Breast epithelium (tissue), 4 donors: Measurements from ENCODE around the gene TPPP. TPM values are rescaled to one million over a fixed set of nuclear protein-coding genes. Genes with fewer than 3 reads are reported as not detected.

ENCODE experiments used
- DNase-seq, 2 donors: peaks; one replicate each; pipeline ENCODE4 v3.0.0-alpha.2; 2019; ENCODE audit warnings: low spot score in 2 of 2
- H3K27ac ChIP-seq, 2 donors: fragments of 200-600 bp; sonication (generic) in 1 of 2; one replicate each; pipeline ENCODE4 v1.5.1; 2016 to 2019; ENCODE audit warnings: mild to moderate bottlenecking in 1 of 2
- H3K27me3 ChIP-seq, 2 donors: fragments of 200-600 bp; sonication (generic) in 1 of 2; one replicate each; pipeline versions ENCODE4 v1.5.1 to v1.6.0; 2017 to 2019; ENCODE audit warnings: control low read depth in 1 of 2, mild to moderate bottlenecking in 1 of 2
- H3K36me3 ChIP-seq: fragments of 200-600 bp; one replicate; pipeline ENCODE4 v1.5.1; 2019
- H3K4me1 ChIP-seq, 2 donors: fragments of 200-600 bp; sonication (generic); one replicate each; pipeline ENCODE4 v1.5.1; 2016 to 2019; ENCODE audit warnings: control low read depth in 1 of 2
- H3K4me3 ChIP-seq, 3 donors: fragments of 200-600 bp; sonication (generic); 1 replicate in 2 of 3; 2 replicates in 1 of 3; pipeline ENCODE4 v1.5.1; 2016 to 2019; ENCODE audit warnings: mild to moderate bottlenecking in 3 of 3, moderate library complexity in 2 of 3
- H3K9me3 ChIP-seq, 2 donors: fragments of 200-600 bp; sonication (generic) in 1 of 2; one replicate each; pipeline ENCODE4 v1.5.1; 2016 to 2019; ENCODE audit warnings: control low read depth in 1 of 2
- CTCF ChIP-seq, 3 donors: fragments of 450-650 bp; IDR thresholded peaks; one replicate each; pipeline ENCODE4 v1.5.1; 2016 to 2017; ENCODE audit warnings: antibody characterized with exemption in 3 of 3, mild to moderate bottlenecking in 3 of 3, moderate library complexity in 3 of 3
- POLR2A ChIP-seq: fragments of 450-650 bp; IDR thresholded peaks from one replicate; pipeline ENCODE4 v1.6.1; 2016; ENCODE audit warnings: antibody characterized with exemption, mild to moderate bottlenecking, moderate library complexity
- POLR2AphosphoS5 ChIP-seq, 3 donors: sonication (generic); formaldehyde crosslinking; IDR thresholded peaks; one replicate each; pipeline ENCODE4 v1.6.1; 2017; ENCODE audit warnings: antibody characterized with exemption in 3 of 3
- intact Hi-C: fragments of 100-400 bp; cut with DNase I; formaldehyde crosslinking; loops from one replicate; pipeline ENCODE4 v1.15.1; 2023; ENCODE audit warnings: low total_unique reads
- total RNA-seq, 3 donors: library from RNA; depleted of rRNA; stranded (reverse); fragments of >200 nt; gene quantifications; one replicate each; pipeline ENCODE4 v1.1.0, GENCODE V29; 2016

The TPPP gene
- total RNA-seq, 3 donors from 2014 or later, result 2.9 to 4.3 (median 3.4) TPM

GRCh38 chr5:611731-612486 lies 81.2 kb downstream of the TPPP start, which contains the start of gene CEP72:
Gene CEP72, plus strand, starts transcription at chr5:612340. Its CDS starts 22 bp downstream, at chr5:612362.
- no peaks in the 10 kb centered on the region for H3K36me3 ChIP-seq
- no peaks in the 10 kb centered on the region for H3K4me1 ChIP-seq
- peak within 1 kb of the TSS; percentile 8 to 52 for H3K27ac ChIP-seq
- no peak for TF ChIP-seq POLR2A
- no peak for TF ChIP-seq POLR2AphosphoS5 (IDR thresholded peaks at IDR 0.05)
- TF ChIP-seq CTCF (IDR thresholded peaks at IDR 0.05), result no peak
- peaks cover 0 to 16% of the 10 kb centered on the region in 2 donors for H3K27me3 ChIP-seq
- intact Hi-C loops, result no loop called here
- peak; percentile 81 to 89 for DNase-seq
- H3K4me3 ChIP-seq, result peak within 1 kb of the TSS; percentile 77 to 90 (median 82)
- no peaks in the 10 kb centered on the region for H3K9me3 ChIP-seq

- no peaks in the 10 kb centered on the region for H3K36me3 ChIP-seq
- TF ChIP-seq POLR2A (no peak), CTCF (IDR thresholded peaks at IDR 0.05) (no peak), POLR2AphosphoS5 (IDR thresholded peaks at IDR 0.05) (no peak)
- no peaks in the 10 kb centered on the region for H3K4me1 ChIP-seq
- H3K9me3 ChIP-seq, result no peaks in the 10 kb centered on the region
- no peak overlapping the region for H3K27ac ChIP-seq
- intact Hi-C loops, result no loop called here
- peaks cover 0 to 24% of the 10 kb centered on the region in 2 donors for H3K27me3 ChIP-seq
- no peak for DNase-seq
- peak overlapping the region; percentile 77 to 90 (median 82) for H3K4me3 ChIP-seq
Observed at GRCh38 chr5:610744-611730, 82.1 kb downstream of the TPPP start.

- no peak for DNase-seq
- no peak overlapping the region for H3K27ac ChIP-seq
- H3K36me3 ChIP-seq, result no peaks in the 10 kb centered on the region
- no peak for TF ChIP-seq POLR2AphosphoS5 (IDR thresholded peaks at IDR 0.05)
- no peak for TF ChIP-seq POLR2A
- TF ChIP-seq CTCF (IDR thresholded peaks at IDR 0.05), result no peak
- intact Hi-C loops, result no loop called here
- peaks cover 0 to 29% of the 10 kb centered on the region in 2 donors for H3K27me3 ChIP-seq
- H3K9me3 ChIP-seq, result no peaks in the 10 kb centered on the region
- H3K4me1 ChIP-seq, result no peaks in the 10 kb centered on the region
- no peak overlapping the region for H3K4me3 ChIP-seq
Observed at GRCh38 chr5:610011-610743, 83.0 kb downstream of the TPPP start.

Other genes starting within 250 kb of the TPPP start
- gene SLC9A3, start 168.9 kb downstream of the TPPP start, total RNA-seq, result 1 to 10 TPM; 1.1 to 5.6 (median 2.3) TPM
- 10 to 100 TPM in 1 of 3 donors, 1 to 10 TPM in 2; 1.9 to 10.5 (median 4.3) TPM for gene CEP72, start 81.0 kb downstream of the TPPP start, total RNA-seq
- 1 to 10 TPM; 1.1 to 4.8 (median 3.9) TPM for gene ZDHHC11B, start 91.4 kb upstream of the TPPP start, total RNA-seq
- 10 to 100 TPM in 1 of 3 donors, 1 to 10 TPM in 2; 3.0 to 11.3 (median 9.5) TPM for gene ZDHHC11, start 157.6 kb upstream of the TPPP start, total RNA-seq
- gene BRD9, start 199.4 kb upstream of the TPPP start, total RNA-seq, result 10 to 100 TPM; 33.3 to 44.6 (median 36.1) TPM
- gene TRIP13, start 199.5 kb upstream of the TPPP start, total RNA-seq, result 1 to 10 TPM in 2 of 3 donors, under 1 TPM in 1; 0.96 to 2.3 (median 1.5) TPM